ENCODE measurements around the gene TSHZ2. TPM values are rescaled to one million over a fixed set of nuclear protein-coding genes. Genes with fewer than 3 reads are reported as not detected.
A peak's percentile ranks its signal among the peaks of the same experiment; 100 is the strongest.

TSHZ2 gene
- total and polyA plus RNA-seq, 2 of the 4 experiments (the other 2 are of a cell fraction), result under 0.01 to 0.02 TPM

DNA sequence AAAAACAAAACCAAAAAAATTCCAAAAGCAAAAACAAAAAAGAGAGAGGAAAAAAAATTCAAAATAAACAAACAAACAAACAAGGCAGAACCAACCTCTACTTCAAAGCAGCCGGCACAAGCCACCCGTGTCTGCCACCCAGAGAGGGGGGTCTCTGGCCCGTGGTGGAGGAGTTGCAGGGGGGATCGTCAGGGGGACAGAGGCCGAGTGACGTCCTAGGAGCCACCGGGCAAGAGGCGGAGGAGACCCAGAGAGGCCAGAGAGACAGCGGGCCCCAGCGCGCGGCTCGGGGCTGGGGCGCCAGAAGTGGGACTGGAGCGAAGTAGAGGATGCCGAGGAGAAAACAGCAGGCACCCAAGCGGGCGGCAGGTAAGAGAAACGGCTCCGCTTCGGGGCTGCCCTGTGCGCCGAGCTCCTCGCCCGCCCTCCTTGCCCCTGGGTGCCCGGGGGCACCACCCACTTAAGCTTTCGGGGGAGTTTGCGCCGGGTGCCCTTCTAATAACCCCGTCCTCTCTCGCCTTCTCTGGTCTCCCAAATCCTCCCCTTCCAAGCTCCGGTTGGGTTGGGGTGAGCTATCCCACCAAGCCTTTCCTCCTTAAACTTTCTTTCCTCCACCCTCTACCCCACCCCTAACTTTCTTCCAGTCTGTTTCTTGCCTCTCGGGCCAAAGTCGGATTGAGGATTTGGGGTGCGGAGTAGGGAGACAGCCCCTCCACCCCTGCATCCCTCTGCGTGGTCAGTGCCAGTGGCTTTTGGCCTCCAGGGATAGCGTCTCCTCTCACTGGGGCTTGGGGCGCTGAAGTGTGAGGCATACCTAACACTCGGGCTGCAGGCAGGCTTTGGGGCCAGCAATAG is 1.0 kb downstream of the TSHZ2 start:
- no peak overlapping the region; the same call in 1 of the 2 replicates for H3K18ac ChIP-seq (ENCODE audit: low read depth, low read length)
- DNase-seq, result no peak
- intact Hi-C loops (cut with micrococcal nuclease), result no loop called here
- H3K9ac ChIP-seq (ENCODE audit: low read depth, low read length), result no peak overlapping the region; the same call in 1 of the 2 replicates
- ATAC-seq (ENCODE audit: low read depth), result no peak
- WGBS, 2 experiments (ENCODE audit: extremely low coverage in 2 of 2, insufficient read length in 1 of 2), result 2% methylated on average over 18 of the region's 39 CpGs; no CpG with 5 or more reads in 1 of the 2 experiments
- no peak overlapping the region for H3K23ac ChIP-seq (ENCODE audit: low read depth, low read length)
- no peak overlapping the region for H3K4ac ChIP-seq (ENCODE audit: low read depth, low read length)
- H4K91ac ChIP-seq (ENCODE audit: insufficient read depth, low read depth, low read length), result no peak overlapping the region; the same call in 1 of the 2 replicates
- in situ Hi-C loops (cut with MboI; ENCODE audit: low sequenced_read_pairs), result no loop called here
- H3K36me3 ChIP-seq (ENCODE audit: control insufficient read depth, insufficient read depth, low read length), result no peaks in the 10 kb centered on the region
- no peak overlapping the region for H4K8ac ChIP-seq (ENCODE audit: low read depth in 2 of 2, low read length in 2 of 2)
- no peaks in the 10 kb centered on the region for H3K4me1 ChIP-seq (ENCODE audit: control insufficient read depth, insufficient read depth, low read length)
- CTCF ChIA-PET, result no interaction called here
- H3K27ac ChIP-seq (ENCODE audit: insufficient read depth, low read length), result no peak overlapping the region
- no peak overlapping the region for H2AK5ac ChIP-seq (ENCODE audit: low read depth, low read length)
- H3K14ac ChIP-seq (replicated peaks; ENCODE audit: low read depth, low read length), result no peak overlapping the region
- H3K4me2 ChIP-seq (ENCODE audit: low read depth, low read length), result peak overlapping the region; percentile 61; the same call in 1 of the 2 replicates
- no peaks in the 10 kb centered on the region for H3K9me3 ChIP-seq (ENCODE audit: control insufficient read depth, insufficient read depth, low read length)
- TF ChIP-seq SMC3 (IDR thresholded peaks at IDR 0.05; ENCODE audit: low read depth, low read length) (no peak), BHLHE40 (IDR thresholded peaks at IDR 0.05; ENCODE audit: low read depth, low read length) (no peak), NFE2L2 (IDR thresholded peaks at IDR 0.05; ENCODE audit: low read depth, low read length) (no peak), POLR2A (IDR thresholded peaks at IDR 0.05; ENCODE audit: low read depth, low read length) (no peak), RFX5 (IDR thresholded peaks at IDR 0.05; ENCODE audit: low read depth, low read length) (no peak), USF2 (IDR thresholded peaks at IDR 0.05; ENCODE audit: low read depth, low read length) (no peak), ELK1 (IDR thresholded peaks at IDR 0.05; ENCODE audit: borderline replicate concordance, low read depth, low read length) (no peak)
- peaks cover 3% of the 10 kb centered on the region; the same call in 1 of the 2 replicates for H3K27me3 ChIP-seq (ENCODE audit: control insufficient read depth, insufficient read depth, low read length)
- H2BK15ac ChIP-seq (ENCODE audit: low read depth, low read length), result no peak overlapping the region
- H2BK120ac ChIP-seq (ENCODE audit: low read depth, low read length), result no peak overlapping the region
- no TSS peak for BruUV-seq (replicated peaks)
- no peak overlapping the region for H2BK5ac ChIP-seq (ENCODE audit: low read depth, low read length, poor library complexity, severe bottlenecking)
- no peak overlapping the region for H2AFZ ChIP-seq (replicated peaks; ENCODE audit: low read length, poor library complexity)
- H2BK20ac ChIP-seq (ENCODE audit: low read depth, low read length), result no peak overlapping the region
- peak overlapping the region; percentile 21; the same call in 1 of the 2 replicates for H3K4me3 ChIP-seq (ENCODE audit: insufficient read depth, low read depth, low read length)
- dilution Hi-C loops (cut with HindIII; ENCODE audit: low sequenced_read_pairs, unreplicated experiment), result no loop called here
- no peaks in the 10 kb centered on the region for H3K9me1 ChIP-seq (ENCODE audit: insufficient read depth, low read length)
- H3K56ac ChIP-seq (ENCODE audit: extremely low read depth, insufficient read depth, low read length), result no peak overlapping the region; the same call in 1 of the 2 replicates
- H3K79me1 ChIP-seq (ENCODE audit: low read depth in 1 of 2, low read length in 2 of 2), result no peaks in the 10 kb centered on the region
- H2AK9ac ChIP-seq (replicated peaks; ENCODE audit: low read depth, low read length, poor library complexity), result no peak overlapping the region
- H4K20me1 ChIP-seq (ENCODE audit: insufficient read depth, low read length), result no peaks in the 10 kb centered on the region
- no peak overlapping the region for H4K5ac ChIP-seq (ENCODE audit: low read depth, low read length)
- POLR2A ChIA-PET (ENCODE audit: unreplicated experiment), result no interaction called here

All from IMR-90 (cell line).